Testis (tissue), 2 donors: ENCODE data around the gene MYBPH.

Source experiments
- CTCF ChIP-seq, 3 experiments: fragments of 450-650 bp in 2 of 3; fragments of 200-600 bp in 1 of 3; sonication (generic) in 1 of 3; IDR thresholded peaks; one replicate each; pipeline ENCODE4 v1.5.1; 2016 to 2019; ENCODE audit warnings: antibody characterized with exemption in 3 of 3, mild to moderate bottlenecking in 2 of 3, moderate library complexity in 1 of 3
- POLR2A ChIP-seq: fragments of 450-650 bp; IDR thresholded peaks from one replicate; pipeline ENCODE4 v1.6.1; 2017; ENCODE audit warnings: antibody characterized with exemption, mild to moderate bottlenecking, moderate library complexity

GRCh38 chr1:203181586-203182386, 6.2 kb upstream of the MYBPH start:
- no peak for TF ChIP-seq CTCF (IDR thresholded peaks at IDR 0.05)
- no peak for TF ChIP-seq POLR2A
